Spinal cord (tissue), 10 donors: ENCODE measurements around the gene LCN15. TPM values are rescaled to one million over a fixed set of nuclear protein-coding genes. Genes with fewer than 3 reads are reported as not detected.
"Not testable (repeated sequence)": the region's sequence is repeated elsewhere in the genome, so short reads cannot be mapped to it uniquely, and the experiment has no call there.

ENCODE experiments used
- DNase-seq, 6 donors: peaks; one replicate each; pipeline versions ENCODE4 v3.0.0 to v3.0.0-alpha.2; 2013 to 2015; ENCODE audit warnings: low spot score in 6 of 6, low read depth in 4 of 6
- H3K27ac ChIP-seq: one replicate; pipeline ENCODE4 v1.5.1; 2013; ENCODE audit warnings: low read depth, low read length, control low read depth
- H3K27me3 ChIP-seq: one replicate; pipeline ENCODE4 v1.6.1; 2013; ENCODE audit warnings: low read length; ENCODE audit not compliant: control insufficient read depth, insufficient read depth
- H3K36me3 ChIP-seq: one replicate; pipeline ENCODE4 v1.6.1; 2013; ENCODE audit warnings: low read length; ENCODE audit not compliant: control insufficient read depth, insufficient read depth
- H3K4me1 ChIP-seq: one replicate; pipeline ENCODE4 v1.6.1; 2013; ENCODE audit warnings: low read length; ENCODE audit not compliant: control insufficient read depth, insufficient read depth
- H3K4me3 ChIP-seq: one replicate; pipeline ENCODE4 v1.5.1; 2013; ENCODE audit warnings: low read depth, low read length, control low read depth
- H3K9me3 ChIP-seq: one replicate; pipeline ENCODE4 v1.6.1; 2013; ENCODE audit warnings: low read length; ENCODE audit not compliant: control insufficient read depth, insufficient read depth
- WGBS: methylation state at CpG from one replicate; pipeline ENCODE4 v1.1.5; 2013; ENCODE audit warnings: missing lambda C conversion rate; ENCODE audit not compliant: insufficient coverage; 5-methylcytosine and 5-hydroxymethylcytosine counted together
- polyA plus RNA-seq, 2 donors: library from polyadenylated mRNA; unstranded; fragments of 120-200 nt; gene quantifications; one replicate each; pipeline ENCODE4 v1.2.1, GENCODE V29; 2013; ENCODE audit not compliant: insufficient read length in 2 of 2
- total RNA-seq, 2 donors: library from RNA; depleted of rRNA in 1 of 2; stranded (reverse); fragments of 120-200 nt in 1 of 2; fragments of >200 nt in 1 of 2; gene quantifications; one replicate each; pipeline versions ENCODE4 v1.2.3 to v1.2.4, GENCODE V29; 2013 to 2014
- donor health status: healthy.

The LCN15 gene
- total and polyA plus RNA-seq, 4 donors: 0.14 TPM; not detected in 3

GRCh38 chr9:136763649-136764035 is 676 bp downstream of the LCN15 start:
- 79% methylated on average over 14 of the region's 14 CpGs for WGBS
- Histone ChIP-seq H3K27me3 (peaks cover 11% of the 10 kb centered on the region), H3K4me3 (no peak overlapping the region), H3K9me3 (no peaks in the 10 kb centered on the region), H3K36me3 (no peaks in the 10 kb centered on the region), H3K27ac (no peak overlapping the region), H3K4me1 (peaks cover 10% of the 10 kb centered on the region)
- no peak for DNase-seq

GRCh38 chr9:136762915-136763648 is 1.2 kb downstream of the LCN15 start:
- Histone ChIP-seq H3K9me3 (no peaks in the 10 kb centered on the region), H3K27me3 (peaks cover 11% of the 10 kb centered on the region), H3K4me3 (no peak overlapping the region), H3K4me1 (peaks cover 15% of the 10 kb centered on the region), H3K36me3 (no peaks in the 10 kb centered on the region), H3K27ac (no peak overlapping the region)
- DNase-seq: peak in 2 of 6 donors; percentile 48 to 52
- 20% methylated on average over 20 of the region's 37 CpGs for WGBS

DNA sequence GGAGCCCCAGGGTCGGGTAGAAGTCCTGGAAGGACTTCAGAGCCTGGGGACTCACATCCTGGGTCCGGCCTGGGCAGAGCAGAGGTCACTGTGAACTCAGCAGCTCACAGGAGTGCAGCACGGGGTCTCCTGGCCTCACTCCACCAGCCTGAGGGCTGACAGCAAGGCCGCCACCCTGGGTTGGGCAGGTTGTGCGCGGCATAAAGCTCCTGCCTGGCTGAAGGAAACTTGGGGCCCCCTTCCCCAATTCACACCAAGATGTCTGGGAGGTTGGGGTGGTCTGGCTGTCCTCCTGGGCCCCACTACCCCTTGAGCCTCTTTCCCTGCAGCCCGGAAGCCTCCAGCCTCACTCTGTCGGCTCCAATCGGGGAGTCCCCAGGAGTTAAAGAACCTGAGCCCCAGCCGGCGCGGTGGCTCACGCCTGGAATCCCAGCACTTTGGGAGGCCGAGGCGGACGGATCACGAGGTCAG is 2.1 kb downstream of the LCN15 start:
- H3K27ac ChIP-seq: no peak overlapping the region
- WGBS: 75% methylated on average over 7 of the region's 17 CpGs
- DNase-seq: no peak

DNA sequence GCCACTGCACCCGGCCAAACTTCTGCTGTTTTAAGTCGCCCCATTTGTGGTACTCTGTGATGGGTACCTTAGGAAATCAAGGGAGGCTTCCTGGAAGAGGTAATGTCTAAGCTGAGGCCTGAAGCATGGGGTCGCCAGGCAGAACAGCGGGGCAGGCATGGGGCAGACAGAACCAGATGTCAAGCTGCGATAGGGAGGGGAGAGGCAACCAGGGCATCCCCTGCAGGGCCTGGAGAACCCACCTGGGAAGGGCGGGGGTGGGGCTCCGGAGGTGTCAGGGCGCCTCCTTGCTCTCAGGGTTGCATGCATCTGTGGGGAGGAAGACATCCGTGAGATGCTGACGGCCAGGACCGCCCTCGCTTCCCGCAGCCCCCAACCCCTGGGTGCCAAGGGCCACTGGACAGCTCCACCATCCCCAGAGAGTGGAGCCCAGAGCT is 2.8 kb downstream of the LCN15 start:
- Histone ChIP-seq H3K36me3 (peaks cover 2% of the 10 kb centered on the region), H3K4me1 (peaks cover 18% of the 10 kb centered on the region), H3K27me3 (peaks cover 8% of the 10 kb centered on the region), H3K4me3 (no peak overlapping the region), H3K9me3 (no peaks in the 10 kb centered on the region), H3K27ac (no peak overlapping the region)
- 91% methylated on average over 8 of the region's 13 CpGs for WGBS
- no peak for DNase-seq

More for the DNA sequence above, 2.1 kb downstream of the LCN15 start:
- Histone ChIP-seq H3K4me3 (no peak overlapping the region), H3K4me1 (peaks cover 18% of the 10 kb centered on the region), H3K36me3 (peaks cover 2% of the 10 kb centered on the region), H3K9me3 (no peaks in the 10 kb centered on the region), H3K27me3 (peaks cover 8% of the 10 kb centered on the region)

- H3K36me3 ChIP-seq, H3K9me3 ChIP-seq, H3K27ac ChIP-seq, H3K27me3 ChIP-seq, H3K4me3 ChIP-seq: not testable (repeated sequence)
- H3K4me1 ChIP-seq: peaks cover 18% of the 10 kb centered on the region
- DNase-seq: peak in 3 of 6 donors; percentile 25 to 75 (median 65)
- 51% methylated on average over 21 of the region's 22 CpGs for WGBS
Measured at GRCh38 chr9:136760834-136761544, 3.3 kb downstream of the LCN15 start.

GRCh38 chr9:136760424-136760823 is 3.9 kb downstream of the LCN15 start:
- Histone ChIP-seq H3K4me3 (no peak overlapping the region), H3K4me1 (peaks cover 18% of the 10 kb centered on the region), H3K36me3 (peaks cover 2% of the 10 kb centered on the region), H3K27me3 (peaks cover 8% of the 10 kb centered on the region), H3K27ac (no peak overlapping the region), H3K9me3 (peaks cover 3% of the 10 kb centered on the region)
- no peak for DNase-seq
- WGBS: 58% methylated on average over 25 of the region's 25 CpGs

GRCh38 chr9:136759436-136760325 is 4.6 kb downstream of the LCN15 start:
- peaks cover 18% of the 10 kb centered on the region for H3K4me1 ChIP-seq
- no peak overlapping the region for H3K4me3 ChIP-seq
- H3K9me3 ChIP-seq: peaks cover 3% of the 10 kb centered on the region
- DNase-seq: no peak
- peaks cover 2% of the 10 kb centered on the region for H3K36me3 ChIP-seq
- peaks cover 8% of the 10 kb centered on the region for H3K27me3 ChIP-seq
- no peak overlapping the region for H3K27ac ChIP-seq
- 91% methylated on average over 21 of the region's 27 CpGs for WGBS

DNA sequence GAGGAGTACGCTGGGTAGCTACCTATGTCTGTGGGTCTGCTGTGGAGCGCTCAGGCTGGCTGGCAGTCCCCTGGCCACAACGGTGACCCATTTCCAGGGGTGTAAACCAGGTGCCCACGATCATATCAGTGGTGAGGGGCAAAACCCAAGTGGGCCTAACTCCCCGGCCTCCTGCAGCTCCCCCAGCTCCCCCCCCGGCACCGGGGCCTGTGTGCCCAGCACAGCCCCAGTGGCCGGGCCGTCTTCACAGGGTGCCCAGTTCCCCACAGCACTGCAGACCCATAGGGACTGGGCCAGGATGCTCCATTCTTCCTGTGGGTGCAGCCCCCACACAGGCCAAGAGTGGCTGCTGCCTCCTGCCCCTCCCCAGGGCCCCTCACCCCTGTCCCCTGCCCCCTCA is 5.3 kb downstream of the LCN15 start:
- WGBS: 83% methylated on average over 9 of the region's 9 CpGs
- Histone ChIP-seq H3K9me3 (peaks cover 3% of the 10 kb centered on the region), H3K27me3 (peaks cover 3% of the 10 kb centered on the region), H3K27ac (no peak overlapping the region), H3K4me1 (peaks cover 18% of the 10 kb centered on the region), H3K4me3 (no peak overlapping the region), H3K36me3 (peaks cover 2% of the 10 kb centered on the region)
- no peak for DNase-seq

DNA sequence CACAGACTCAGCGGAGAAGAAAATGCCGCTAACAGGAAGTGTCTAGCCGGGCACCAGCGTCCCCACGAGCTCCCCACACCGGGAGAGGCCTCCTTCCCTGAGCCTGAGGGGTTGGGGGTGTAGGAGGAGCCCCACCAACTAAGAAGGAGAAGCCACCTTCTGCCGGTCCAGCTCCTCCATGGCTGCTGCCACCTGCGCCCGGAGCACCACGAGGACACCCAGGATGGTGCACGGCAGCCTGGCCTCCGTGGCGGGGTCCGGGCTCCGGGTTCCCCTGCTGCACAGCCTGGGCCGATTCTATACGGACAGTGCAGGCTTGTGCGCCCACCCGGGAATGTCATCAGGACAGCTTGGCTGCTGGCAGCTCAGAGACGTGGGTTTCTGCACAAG is 6.6 kb downstream of the LCN15 start:
- peaks cover 2% of the 10 kb centered on the region for H3K36me3 ChIP-seq
- H3K9me3 ChIP-seq: peaks cover 3% of the 10 kb centered on the region
- no peak overlapping the region for H3K27ac ChIP-seq
- H3K4me3 ChIP-seq: no peak overlapping the region
- H3K4me1 ChIP-seq: peaks cover 12% of the 10 kb centered on the region
- 78% methylated on average over 20 of the region's 20 CpGs for WGBS
- DNase-seq: no peak
- H3K27me3 ChIP-seq: no peaks in the 10 kb centered on the region
